Activated naive CD4-positive, alpha-beta T cell treated with Interleukin-2 at 50 U/mL for 16 hours (primary cell): Measurements from ENCODE around the gene CDH5.
"Not testable (repeated sequence)": the region's sequence is repeated elsewhere in the genome, so short reads cannot be mapped to it uniquely, and the experiment has no call there.

ENCODE experiments used
- DNase-seq: peaks from one replicate; pipeline ENCODE4 v3.0.0-alpha.2; 2020

The CDH5 gene

GRCh38 chr16:66366433-66367299, at the start of gene CDH5:
Gene CDH5, plus strand, starts transcription at chr16:66366691. Its CDS starts 12,647 bp downstream, at chr16:66379338.
- no peak for DNase-seq

- no peak for DNase-seq
These were observed 48.0 kb upstream of the CDH5 start for GRCh38 chr16:66318505-66318904.

- no peak for DNase-seq
These were observed 45.7 kb upstream of the CDH5 start for GRCh38 chr16:66320774-66321173.

- DNase-seq: no peak
These were observed 44.3 kb upstream of the CDH5 start for GRCh38 chr16:66322174-66322573.

DNA sequence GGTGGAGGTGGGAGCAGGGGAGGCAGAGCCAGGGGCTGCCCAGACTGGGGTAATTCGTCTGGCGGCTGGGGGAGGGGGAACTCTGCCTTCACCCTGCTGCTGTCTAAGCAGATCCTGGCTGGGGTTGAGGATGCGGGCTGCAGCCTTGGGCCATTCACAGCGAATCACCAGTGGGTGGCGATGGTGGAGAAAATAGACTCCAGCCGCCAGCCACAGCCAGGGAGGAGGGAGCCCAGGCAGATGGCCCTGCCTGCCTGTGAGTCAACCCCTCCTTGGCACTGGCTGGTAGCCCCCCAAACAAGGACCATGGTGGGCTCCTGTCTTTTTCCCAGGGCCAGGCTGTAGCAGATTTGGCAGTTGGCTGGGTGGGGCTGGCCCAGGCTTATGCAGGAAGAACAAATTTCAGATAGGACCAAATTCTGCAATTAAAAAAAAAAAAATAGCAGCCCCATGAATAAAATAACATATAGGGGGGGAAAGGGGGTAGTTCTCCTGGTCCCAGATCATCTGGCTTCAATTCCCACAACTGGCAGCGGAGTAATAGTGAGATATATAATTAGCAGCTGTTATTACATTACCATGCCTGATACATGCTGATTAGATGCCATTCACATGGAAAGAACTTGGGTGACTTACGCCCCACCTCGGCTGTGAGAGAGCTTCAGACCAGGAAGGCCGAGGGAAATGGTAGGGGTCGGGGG, 41.5 kb upstream of the CDH5 start:
- no peak for DNase-seq

- DNase-seq: no peak
These were observed 40.6 kb upstream of the CDH5 start for GRCh38 chr16:66325717-66326376.

- DNase-seq: no peak
These were observed 39.4 kb upstream of the CDH5 start for GRCh38 chr16:66326991-66327513.

- no peak for DNase-seq
These were observed 38.2 kb upstream of the CDH5 start for GRCh38 chr16:66328282-66328681.

- not testable (repeated sequence) for DNase-seq
These were observed 35.0 kb upstream of the CDH5 start for GRCh38 chr16:66331464-66331863.

- no peak for DNase-seq
These were observed 33.6 kb upstream of the CDH5 start for GRCh38 chr16:66332634-66333610.

- DNase-seq: no peak
These were observed 31.5 kb upstream of the CDH5 start for GRCh38 chr16:66334853-66335574.

GRCh38 chr16:66335704-66336329, 30.7 kb upstream of the CDH5 start:
- DNase-seq: no peak

- DNase-seq: no peak
These were observed 28.9 kb upstream of the CDH5 start for GRCh38 chr16:66337463-66338188.

DNA sequence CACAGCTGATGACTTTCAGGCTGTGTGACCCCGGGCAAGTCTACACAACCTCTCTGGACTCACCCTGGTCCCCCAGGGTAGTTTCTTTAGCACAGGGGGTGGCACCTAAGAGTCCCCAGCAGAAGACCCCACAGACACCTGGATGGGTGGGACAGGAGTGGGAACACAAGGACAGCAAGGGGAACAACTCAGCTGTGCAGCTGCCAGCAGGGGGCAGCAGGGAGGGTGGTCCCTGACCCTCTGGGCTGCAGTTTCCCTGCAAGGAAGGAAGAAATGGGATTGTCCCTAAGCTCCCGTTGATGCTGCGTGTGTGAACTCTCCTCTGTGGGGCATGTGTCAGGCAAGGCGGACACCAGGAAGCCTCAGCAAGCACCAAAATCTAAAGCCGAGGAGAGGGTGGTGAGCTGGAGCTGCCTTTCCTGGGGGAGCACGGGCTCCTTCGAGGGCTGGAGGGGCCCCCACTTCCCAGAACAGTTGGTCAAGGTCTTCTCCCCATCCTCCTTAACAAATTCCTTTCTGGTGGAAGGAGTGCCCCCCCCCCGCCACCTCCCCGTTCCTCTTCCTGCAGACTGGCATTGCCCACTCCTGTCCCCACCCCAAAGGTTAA, 24.1 kb upstream of the CDH5 start:
- DNase-seq: peak; percentile 8

- peak; percentile 23 for DNase-seq
These were observed 21.9 kb upstream of the CDH5 start for GRCh38 chr16:66344533-66345145.

- no peak for DNase-seq
These were observed 20.3 kb upstream of the CDH5 start for GRCh38 chr16:66346221-66346620.

DNA sequence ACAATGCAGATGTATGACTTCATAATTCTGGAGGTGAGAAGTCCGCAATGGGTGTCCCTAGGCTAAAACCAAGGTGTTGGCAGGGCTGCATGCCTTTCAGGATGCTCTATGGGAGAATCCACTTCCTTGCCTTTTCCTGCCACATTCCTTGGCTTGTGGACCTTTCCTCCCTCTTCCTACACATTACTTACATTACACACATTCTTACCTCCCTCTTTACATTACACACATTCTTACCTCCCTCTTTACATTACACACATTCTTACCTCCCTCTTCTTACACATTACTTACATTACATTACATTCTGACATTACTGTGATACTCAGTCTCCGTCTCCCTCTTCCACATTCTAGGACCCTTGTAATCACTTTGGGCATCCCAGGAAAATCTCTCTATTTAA, 14.2 kb upstream of the CDH5 start:
- no peak for DNase-seq

GRCh38 chr16:66353055-66353454, 13.4 kb upstream of the CDH5 start:
- no peak for DNase-seq
